ENCODE results near the gene TMEM120A. TPM values are rescaled to one million over a fixed set of nuclear protein-coding genes. Genes with fewer than 3 reads are reported as not detected.
"Not testable (repeated sequence)": the region's sequence is repeated elsewhere in the genome, so short reads cannot be mapped to it uniquely, and the experiment has no call there.

Gene TMEM120A
- polyA plus RNA-seq, 1 donor: 61.0 TPM

- H3K27me3 ChIP-seq (ENCODE audit: control insufficient read depth, insufficient read depth, low read length): no peaks in the 10 kb centered on the region
- WGBS (ENCODE audit: insufficient coverage, low lambda C conversion rate): no CpG with 5 or more reads among the region's 13 CpGs
- peaks cover 41% of the 10 kb centered on the region for H3K36me3 ChIP-seq (ENCODE audit: control insufficient read depth, insufficient read depth, low read length)
These were observed 22.0 kb upstream of the TMEM120A start for GRCh38 chr7:76016191-76016947.

GRCh38 chr7:76011442-76011861, 17.1 kb upstream of the TMEM120A start:
- no peaks in the 10 kb centered on the region for H3K9me3 ChIP-seq (ENCODE audit: control insufficient read depth, low read depth, low read length)
- no peak for DNase-seq
- H3K4me3 ChIP-seq (ENCODE audit: low read length): no peak overlapping the region
- H3K36me3 ChIP-seq (ENCODE audit: control insufficient read depth, insufficient read depth, low read length): peaks cover 17% of the 10 kb centered on the region
- no peak overlapping the region for H3K27ac ChIP-seq (ENCODE audit: low read length)
- WGBS (ENCODE audit: insufficient coverage, low lambda C conversion rate): no CpG with 5 or more reads among the region's 8 CpGs
- no peaks in the 10 kb centered on the region for H3K27me3 ChIP-seq (ENCODE audit: control insufficient read depth, insufficient read depth, low read length)
- H3K4me1 ChIP-seq (ENCODE audit: control insufficient read depth, insufficient read depth, low read length): no peaks in the 10 kb centered on the region

More at GRCh38 chr7:76016191-76016947, 22.0 kb upstream of the TMEM120A start:
- H3K27ac ChIP-seq (ENCODE audit: low read length): no peak overlapping the region
- H3K4me1 ChIP-seq (ENCODE audit: control insufficient read depth, insufficient read depth, low read length): no peaks in the 10 kb centered on the region
- no peak for DNase-seq
- no peaks in the 10 kb centered on the region for H3K9me3 ChIP-seq (ENCODE audit: control insufficient read depth, low read depth, low read length)
- no peak overlapping the region for H3K4me3 ChIP-seq (ENCODE audit: low read length)

- 100% methylated on average over 1 of the region's 11 CpGs for whole genome bisulfite sequencing (ENCODE audit: insufficient coverage, low lambda C conversion rate)
- H3K27me3 ChIP-seq (ENCODE audit: control insufficient read depth, insufficient read depth, low read length): no peaks in the 10 kb centered on the region
- H3K9me3 ChIP-seq (ENCODE audit: control insufficient read depth, low read depth, low read length): no peaks in the 10 kb centered on the region
- peaks cover 27% of the 10 kb centered on the region for H3K36me3 ChIP-seq (ENCODE audit: control insufficient read depth, insufficient read depth, low read length)
- no peak overlapping the region for H3K4me3 ChIP-seq (ENCODE audit: low read length)
- no peak overlapping the region for H3K27ac ChIP-seq (ENCODE audit: low read length)
- no peaks in the 10 kb centered on the region for H3K4me1 ChIP-seq (ENCODE audit: control insufficient read depth, insufficient read depth, low read length)
- DNase-seq: no peak
These were observed 15.5 kb upstream of the TMEM120A start for GRCh38 chr7:76009672-76010600.

- H3K27me3 ChIP-seq (ENCODE audit: control insufficient read depth, insufficient read depth, low read length): no peaks in the 10 kb centered on the region
- H3K4me3 ChIP-seq (ENCODE audit: low read length): no peak overlapping the region
- WGBS (ENCODE audit: insufficient coverage, low lambda C conversion rate): no CpG with 5 or more reads among the region's 8 CpGs
- peaks cover 34% of the 10 kb centered on the region for H3K36me3 ChIP-seq (ENCODE audit: control insufficient read depth, insufficient read depth, low read length)
- no peaks in the 10 kb centered on the region for H3K4me1 ChIP-seq (ENCODE audit: control insufficient read depth, insufficient read depth, low read length)
- no peak overlapping the region for H3K27ac ChIP-seq (ENCODE audit: low read length)
- no peaks in the 10 kb centered on the region for H3K9me3 ChIP-seq (ENCODE audit: control insufficient read depth, low read depth, low read length)
- no peak for DNase-seq
These were observed 13.8 kb upstream of the TMEM120A start for GRCh38 chr7:76008156-76008687.

- not testable (repeated sequence) for H3K27ac ChIP-seq (ENCODE audit: low read length); DNase-seq; H3K4me3 ChIP-seq (ENCODE audit: low read length); H3K27me3 ChIP-seq (ENCODE audit: control insufficient read depth, insufficient read depth, low read length); H3K9me3 ChIP-seq (ENCODE audit: control insufficient read depth, low read depth, low read length); H3K4me1 ChIP-seq (ENCODE audit: control insufficient read depth, insufficient read depth, low read length)
- H3K36me3 ChIP-seq (ENCODE audit: control insufficient read depth, insufficient read depth, low read length): peaks cover 42% of the 10 kb centered on the region
- WGBS (ENCODE audit: insufficient coverage, low lambda C conversion rate): 88% methylated on average over 2 of the region's 4 CpGs
These were observed 10.6 kb upstream of the TMEM120A start for GRCh38 chr7:76005004-76005403.

- Histone ChIP-seq H3K36me3 (ENCODE audit: control insufficient read depth, insufficient read depth, low read length) (peaks cover 46% of the 10 kb centered on the region), H3K4me1 (ENCODE audit: control insufficient read depth, insufficient read depth, low read length) (no peaks in the 10 kb centered on the region), H3K9me3 (ENCODE audit: control insufficient read depth, low read depth, low read length) (no peaks in the 10 kb centered on the region), H3K4me3 (ENCODE audit: low read length) (no peak overlapping the region), H3K27me3 (ENCODE audit: control insufficient read depth, insufficient read depth, low read length) (no peaks in the 10 kb centered on the region), H3K27ac (ENCODE audit: low read length) (no peak overlapping the region)
- DNase-seq: no peak
- no CpG with 5 or more reads among the region's 10 CpGs for WGBS (ENCODE audit: insufficient coverage, low lambda C conversion rate)
These were observed 9.0 kb upstream of the TMEM120A start for GRCh38 chr7:76003351-76003750.

GRCh38 chr7:76002822-76003221, 8.4 kb upstream of the TMEM120A start:
- no peak overlapping the region for H3K4me3 ChIP-seq (ENCODE audit: low read length)
- DNase-seq: no peak
- H3K9me3 ChIP-seq (ENCODE audit: control insufficient read depth, low read depth, low read length): no peaks in the 10 kb centered on the region
- H3K36me3 ChIP-seq (ENCODE audit: control insufficient read depth, insufficient read depth, low read length): peaks cover 48% of the 10 kb centered on the region
- H3K4me1 ChIP-seq (ENCODE audit: control insufficient read depth, insufficient read depth, low read length): no peaks in the 10 kb centered on the region
- no peaks in the 10 kb centered on the region for H3K27me3 ChIP-seq (ENCODE audit: control insufficient read depth, insufficient read depth, low read length)
- no peak overlapping the region for H3K27ac ChIP-seq (ENCODE audit: low read length)
- WGBS (ENCODE audit: insufficient coverage, low lambda C conversion rate): no CpG with 5 or more reads among the region's 3 CpGs

- Histone ChIP-seq H3K4me3 (ENCODE audit: low read length) (no peak overlapping the region), H3K36me3 (ENCODE audit: control insufficient read depth, insufficient read depth, low read length) (peaks cover 48% of the 10 kb centered on the region), H3K9me3 (ENCODE audit: control insufficient read depth, low read depth, low read length) (no peaks in the 10 kb centered on the region), H3K27ac (ENCODE audit: low read length) (no peak overlapping the region), H3K4me1 (ENCODE audit: control insufficient read depth, insufficient read depth, low read length) (no peaks in the 10 kb centered on the region), H3K27me3 (ENCODE audit: control insufficient read depth, insufficient read depth, low read length) (no peaks in the 10 kb centered on the region)
- no peak for DNase-seq
- 100% methylated on average over 1 of the region's 6 CpGs for WGBS (ENCODE audit: insufficient coverage, low lambda C conversion rate)
These were observed 7.7 kb upstream of the TMEM120A start for GRCh38 chr7:76002139-76002538.

- Histone ChIP-seq H3K27ac (ENCODE audit: low read length) (no peak overlapping the region), H3K36me3 (ENCODE audit: control insufficient read depth, insufficient read depth, low read length) (peaks cover 55% of the 10 kb centered on the region), H3K9me3 (ENCODE audit: control insufficient read depth, low read depth, low read length) (no peaks in the 10 kb centered on the region), H3K4me1 (ENCODE audit: control insufficient read depth, insufficient read depth, low read length) (no peaks in the 10 kb centered on the region), H3K27me3 (ENCODE audit: control insufficient read depth, insufficient read depth, low read length) (no peaks in the 10 kb centered on the region), H3K4me3 (ENCODE audit: low read length) (no peak overlapping the region)
- DNase-seq: no peak
- WGBS (ENCODE audit: insufficient coverage, low lambda C conversion rate): no CpG with 5 or more reads among the region's 11 CpGs
These were observed 6.2 kb upstream of the TMEM120A start for GRCh38 chr7:76000566-76000965.

GRCh38 chr7:75998038-75998437, 3.6 kb upstream of the TMEM120A start:
- Histone ChIP-seq H3K9me3 (ENCODE audit: control insufficient read depth, low read depth, low read length) (no peaks in the 10 kb centered on the region), H3K27ac (ENCODE audit: low read length) (no peak overlapping the region), H3K4me1 (ENCODE audit: control insufficient read depth, insufficient read depth, low read length) (peaks cover 11% of the 10 kb centered on the region), H3K36me3 (ENCODE audit: control insufficient read depth, insufficient read depth, low read length) (peaks cover 39% of the 10 kb centered on the region), H3K27me3 (ENCODE audit: control insufficient read depth, insufficient read depth, low read length) (no peaks in the 10 kb centered on the region), H3K4me3 (ENCODE audit: low read length) (no peak overlapping the region)
- no peak for DNase-seq
- no CpG with 5 or more reads among the region's 1 CpG for WGBS (ENCODE audit: insufficient coverage, low lambda C conversion rate)
